Prostate gland (tissue), 2 donors: ENCODE results near the gene MPHOSPH9.

ENCODE experiments used
- CTCF ChIP-seq, 4 experiments: fragments of 200-600 bp in 2 of 4; fragments of 450-650 bp in 2 of 4; sonication (generic) in 2 of 4; IDR thresholded peaks; 1 replicate in 3 of 4; 2 replicates in 1 of 4; pipeline ENCODE4 v1.5.1; 2016 to 2019; ENCODE audit warnings: antibody characterized with exemption in 4 of 4, mild to moderate bottlenecking in 2 of 4, moderate library complexity in 2 of 4
- POLR2A ChIP-seq: fragments of 450-650 bp; IDR thresholded peaks from one replicate; pipeline ENCODE4 v1.6.1; 2016; ENCODE audit warnings: antibody characterized with exemption, mild to moderate bottlenecking

GRCh38 chr12:123106640-123107359, 126.1 kb downstream of the MPHOSPH9 start:
- TF ChIP-seq POLR2A (no peak), CTCF (IDR thresholded peaks at IDR 0.05) (no peak)
